CD4-positive, alpha-beta T cell treated with Interleukin-2 at 100 ng/mL for 4 hours (primary cell): ENCODE measurements around the gene ATOH8.
A peak's percentile ranks its signal among the peaks of the same experiment; 100 is the strongest.

ENCODE experiments used
- DNase-seq: peaks from one replicate; pipeline ENCODE4 v3.0.0-alpha.2; 2020; ENCODE audit warnings: low spot score

Gene ATOH8

GRCh38 chr2:85802354-85803103 lies 48.7 kb downstream of the ATOH8 start:
- no peak for DNase-seq

DNA sequence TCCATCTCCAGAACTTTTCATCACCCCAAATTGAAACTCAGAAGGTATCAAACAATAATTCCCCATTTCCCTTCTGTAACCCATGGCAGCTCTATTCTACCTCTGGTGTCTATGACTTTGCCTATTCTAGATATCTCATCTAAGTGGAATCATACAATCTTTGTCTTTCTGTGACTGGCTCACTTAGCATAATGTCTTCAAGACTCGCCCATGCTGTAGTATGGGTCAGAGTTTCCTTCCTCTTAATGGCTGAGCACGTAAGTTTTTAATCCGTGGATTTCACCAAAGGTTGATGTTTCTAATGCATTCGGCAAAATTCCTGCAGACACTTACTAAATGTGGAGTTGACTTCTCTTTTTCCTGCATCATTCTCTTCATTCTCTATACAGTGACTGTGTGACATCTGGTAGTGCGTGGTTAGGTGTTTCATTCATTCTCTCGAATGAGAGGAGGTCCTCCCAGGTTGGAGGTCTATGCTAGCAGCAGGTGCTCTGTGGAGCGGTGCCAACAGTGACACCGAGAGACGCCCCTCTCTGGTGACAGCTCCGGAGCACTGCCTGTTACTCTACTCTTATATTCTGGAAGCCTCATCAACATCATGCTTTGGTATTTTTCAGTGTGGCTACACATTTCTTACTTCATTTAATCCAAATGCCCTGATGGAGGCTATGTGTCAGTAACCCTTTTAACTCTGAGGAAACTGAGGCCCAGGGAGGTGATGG lies 50.1 kb downstream of the ATOH8 start:
- no peak for DNase-seq

DNA sequence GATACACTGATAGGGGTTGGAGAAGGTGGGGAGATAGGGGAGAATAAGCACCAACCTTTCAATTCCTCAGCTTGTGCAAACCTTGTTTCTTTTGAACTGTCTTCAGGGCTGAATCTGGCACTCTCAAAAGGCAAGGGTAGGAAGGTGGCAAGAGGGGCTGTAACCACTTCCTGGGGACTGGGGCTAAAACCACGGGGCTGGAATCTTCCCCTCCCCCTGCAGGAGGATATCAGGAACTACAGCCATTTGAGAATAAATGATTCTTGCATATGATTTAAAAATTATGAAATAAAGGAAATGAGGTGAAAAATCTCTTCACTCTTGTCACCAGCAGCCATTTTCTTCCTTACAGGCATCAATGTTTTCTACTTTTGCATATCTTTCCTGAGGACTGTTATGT lies 50.8 kb downstream of the ATOH8 start:
- peak; percentile 12 for DNase-seq

DNA sequence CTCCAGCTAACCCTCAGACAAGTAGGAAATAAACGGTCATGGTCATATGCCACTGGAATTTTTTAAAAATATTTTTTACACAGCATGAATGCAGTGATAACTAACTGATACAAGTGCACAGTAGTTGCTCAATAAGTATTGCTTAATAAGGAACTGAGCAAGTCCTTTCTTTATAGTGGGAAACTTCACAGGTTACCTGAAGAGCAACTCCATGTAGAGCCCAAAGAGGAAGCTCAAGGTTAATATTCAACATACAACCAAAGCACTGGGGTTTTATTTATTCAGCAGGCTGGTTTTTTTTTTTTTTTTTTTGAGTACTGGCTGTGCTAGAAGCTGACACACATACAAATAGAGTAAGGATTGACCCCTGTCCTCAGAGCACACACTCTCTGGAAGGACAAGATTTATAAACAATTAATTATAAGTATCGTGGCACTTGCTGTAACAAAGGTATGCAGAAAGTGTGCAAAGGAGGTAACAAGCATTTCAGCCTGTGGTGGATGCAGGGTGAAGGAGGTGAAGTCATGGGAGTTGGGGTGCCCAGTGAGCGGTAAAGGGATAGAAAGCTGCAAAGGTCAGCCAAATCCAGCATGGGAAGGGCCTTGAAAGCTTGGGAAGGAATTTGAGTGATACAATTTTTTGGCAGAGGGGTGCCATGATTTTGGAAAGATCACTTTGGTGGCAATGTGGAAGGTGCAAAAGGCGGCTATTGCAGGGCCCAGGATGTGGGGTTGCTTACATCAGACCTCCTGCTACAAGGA lies 52.7 kb downstream of the ATOH8 start:
- no peak for DNase-seq

GRCh38 chr2:85807756-85808155 lies 54.0 kb downstream of the ATOH8 start:
- no peak for DNase-seq

DNA sequence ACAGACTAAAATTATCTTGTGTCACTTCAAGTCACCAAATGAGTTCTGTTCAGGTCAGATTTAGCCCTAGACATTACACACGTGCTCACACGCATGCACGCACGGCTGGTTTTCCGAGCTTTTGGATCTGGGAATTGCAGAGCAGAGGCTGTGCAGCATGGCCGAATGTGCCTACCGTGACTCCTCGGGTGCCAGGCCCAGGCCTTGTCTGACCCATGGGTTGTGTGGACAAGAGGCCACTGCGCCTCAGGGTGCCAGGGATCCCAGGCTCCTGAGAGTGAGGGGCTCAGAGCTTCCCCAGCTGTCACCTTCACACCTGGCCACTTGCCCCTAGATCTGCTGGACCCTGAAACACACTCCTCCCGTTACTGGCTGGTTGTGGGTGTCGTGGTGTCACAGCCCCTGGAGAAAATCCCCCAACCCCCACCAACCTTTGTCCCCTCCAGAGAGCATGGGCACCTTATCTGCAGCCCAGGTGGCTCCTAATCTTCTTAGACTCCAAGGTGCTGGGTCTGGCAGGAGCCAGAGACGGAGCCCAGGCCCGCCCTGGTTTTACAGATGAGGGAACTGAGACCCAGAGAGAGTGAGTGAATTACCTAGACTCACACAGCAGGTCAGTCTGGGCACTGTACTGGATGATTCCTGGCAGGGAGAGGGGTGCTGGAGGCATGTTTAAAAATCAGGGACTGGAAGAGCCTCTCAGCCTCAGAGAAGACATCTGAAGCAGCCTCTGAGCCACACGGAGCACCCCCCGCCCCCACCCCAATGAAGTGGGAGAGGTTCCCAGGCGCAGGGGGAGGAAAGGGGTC lies 56.8 kb downstream of the ATOH8 start:
- DNase-seq, result no peak

DNA sequence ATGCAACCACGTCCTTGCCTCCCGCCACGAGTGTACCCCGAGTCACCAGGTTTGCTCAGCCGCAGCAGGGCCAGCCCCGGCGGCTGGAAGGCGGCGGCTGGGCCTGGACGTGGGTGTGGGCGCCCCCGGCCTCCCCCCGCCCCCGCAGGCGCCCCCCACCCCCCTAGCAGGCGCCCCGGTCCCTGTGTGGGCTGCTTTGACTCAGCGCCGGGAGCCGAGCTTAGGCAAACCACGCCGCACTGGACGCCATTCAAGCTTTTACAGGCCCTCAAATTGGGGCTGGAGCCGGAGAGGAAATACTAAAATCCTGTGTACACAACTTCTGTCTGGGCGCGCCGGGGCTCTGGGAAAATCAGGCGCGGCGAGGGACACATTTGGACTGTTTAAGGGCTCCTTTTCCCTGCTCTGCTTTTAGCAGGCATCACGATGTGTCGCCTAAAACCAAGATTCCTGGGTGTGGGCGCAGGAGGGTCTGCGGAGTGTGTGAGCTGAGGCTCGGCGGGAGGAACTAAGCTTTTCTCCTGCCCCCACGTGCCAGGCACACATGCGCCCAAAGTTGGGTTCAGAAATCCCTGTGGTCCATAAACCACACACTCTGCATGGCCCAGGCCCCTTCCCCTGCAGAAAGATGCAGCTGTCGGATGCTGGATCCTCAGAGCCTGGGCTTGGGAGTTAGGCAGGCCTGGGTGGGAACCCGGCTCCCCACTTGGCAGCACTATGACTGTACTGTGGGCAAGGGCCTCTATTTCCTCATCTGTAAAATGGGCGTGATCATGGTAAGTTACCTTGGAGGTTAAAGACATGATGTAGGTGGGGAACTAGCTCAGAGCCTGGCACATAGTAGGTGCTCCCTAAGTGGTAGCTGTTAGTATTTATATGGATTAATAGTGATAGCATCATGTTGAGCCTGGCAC lies 57.6 kb downstream of the ATOH8 start:
- no peak for DNase-seq

DNA sequence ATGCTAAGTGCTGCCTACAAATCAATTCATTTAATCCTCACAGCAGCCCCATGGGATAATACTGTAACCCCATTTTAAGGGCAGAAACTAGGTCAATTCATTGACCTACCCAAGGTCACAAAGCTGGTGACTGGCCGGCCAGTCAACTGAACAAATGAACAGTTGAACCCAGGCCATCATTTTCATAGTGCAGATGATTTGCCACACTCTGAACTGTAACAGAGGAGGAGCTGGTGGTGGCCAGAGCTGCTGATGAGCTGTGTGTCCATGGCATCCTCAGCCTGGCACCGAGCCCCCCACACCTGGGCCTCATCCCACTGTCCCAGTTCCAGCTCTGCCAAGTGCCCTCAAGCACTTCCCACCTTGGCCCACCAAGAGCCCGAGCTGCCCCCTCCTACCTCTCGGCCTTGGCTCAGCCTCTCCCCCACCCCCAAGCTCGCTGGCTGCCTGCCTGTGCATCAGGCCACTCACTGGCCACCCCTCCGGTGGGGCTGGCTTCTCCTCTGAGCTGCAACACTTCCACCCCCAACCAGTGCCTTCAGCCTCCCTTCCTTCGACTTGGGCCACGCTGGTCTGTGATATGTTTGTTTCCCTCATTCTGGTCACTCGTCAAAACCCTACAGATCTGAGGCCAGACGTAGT lies 58.4 kb downstream of the ATOH8 start:
- DNase-seq, result no peak

DNA sequence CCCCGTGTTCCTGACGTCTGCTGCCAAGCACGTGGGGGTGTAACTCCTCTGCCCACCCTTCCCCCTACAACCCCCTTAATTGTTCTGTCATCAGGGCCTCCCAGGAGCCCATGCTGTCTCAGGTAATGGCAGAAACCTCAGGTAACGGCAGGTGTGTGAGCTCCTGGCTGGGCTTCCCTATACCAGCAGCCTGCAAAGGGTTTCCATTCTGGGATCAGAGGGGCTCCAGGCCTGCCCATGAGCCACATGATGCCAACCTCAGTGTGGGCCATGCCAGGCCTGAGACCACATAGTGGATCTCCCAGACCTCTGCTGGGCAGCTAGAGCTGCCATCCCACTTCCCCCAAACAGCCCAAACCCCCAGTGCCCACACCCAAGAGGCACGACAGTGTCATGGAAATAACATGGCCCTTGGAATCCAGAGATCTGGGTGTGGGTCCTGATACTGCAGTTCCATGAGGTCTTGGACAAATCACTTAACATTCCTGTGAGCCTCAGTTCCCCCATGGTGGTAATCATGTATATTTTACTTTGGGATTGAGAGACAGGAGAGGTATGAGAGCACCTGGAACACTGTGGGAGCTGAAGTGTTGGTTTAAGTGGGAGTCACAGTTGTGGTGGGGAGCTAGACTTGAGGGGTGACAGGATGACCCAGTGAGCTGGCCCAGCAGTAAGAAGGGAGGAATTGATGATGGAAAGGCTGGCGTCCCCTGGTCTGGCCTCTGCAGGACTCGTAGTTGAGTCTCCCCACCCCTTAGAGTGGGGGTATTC lies 59.6 kb downstream of the ATOH8 start:
- DNase-seq, result no peak

GRCh38 chr2:85813982-85814801 lies 60.4 kb downstream of the ATOH8 start:
- peak; percentile 79 for DNase-seq

GRCh38 chr2:85814802-85815550 lies 61.2 kb downstream of the ATOH8 start:
- DNase-seq, result no peak

GRCh38 chr2:85819811-85820510 lies 66.2 kb downstream of the ATOH8 start:
- no peak for DNase-seq

GRCh38 chr2:85822766-85823165 lies 69.0 kb downstream of the ATOH8 start:
- DNase-seq, result no peak

- DNase-seq, result no peak
Measured at GRCh38 chr2:85823951-85824350, 70.2 kb downstream of the ATOH8 start.

GRCh38 chr2:85826990-85827878 lies 73.4 kb downstream of the ATOH8 start:
- peak; percentile 84 for DNase-seq

DNA sequence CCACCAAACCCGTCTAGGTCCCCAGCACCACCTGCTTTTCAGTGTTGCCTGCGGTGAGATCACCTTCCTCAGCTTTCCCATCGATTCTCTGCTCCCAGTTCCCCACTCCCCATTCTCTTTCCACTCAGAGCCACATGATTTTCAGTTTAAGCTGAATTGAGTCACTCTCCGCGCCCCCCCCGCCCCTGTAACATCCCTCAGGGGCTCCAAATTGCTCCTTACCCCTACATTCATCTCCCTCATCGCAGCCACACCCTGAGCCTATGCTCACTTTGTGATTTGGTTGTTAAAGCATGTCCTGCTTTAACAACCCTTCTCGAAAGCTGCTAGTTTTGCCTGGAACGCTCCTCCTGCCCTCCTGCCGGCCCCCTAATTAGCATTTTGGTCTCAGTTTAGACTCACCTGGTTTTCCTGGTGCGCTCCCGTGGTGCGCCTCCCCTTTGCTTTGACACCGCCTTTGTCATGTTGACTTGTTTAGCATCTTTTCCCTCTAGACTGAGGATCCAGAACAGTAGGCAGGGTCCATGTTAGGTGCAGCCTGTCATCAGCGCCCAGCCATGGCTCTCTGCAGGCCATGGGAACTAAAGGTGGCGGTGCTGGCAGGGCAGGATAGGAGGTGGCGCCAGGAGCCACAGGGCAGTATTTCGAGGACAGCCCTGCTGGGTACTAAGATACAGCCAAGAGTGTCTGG lies 74.2 kb downstream of the ATOH8 start:
- DNase-seq, result no peak
